ENCODE data around the gene ATAD2B.

Gene ATAD2B

DNA sequence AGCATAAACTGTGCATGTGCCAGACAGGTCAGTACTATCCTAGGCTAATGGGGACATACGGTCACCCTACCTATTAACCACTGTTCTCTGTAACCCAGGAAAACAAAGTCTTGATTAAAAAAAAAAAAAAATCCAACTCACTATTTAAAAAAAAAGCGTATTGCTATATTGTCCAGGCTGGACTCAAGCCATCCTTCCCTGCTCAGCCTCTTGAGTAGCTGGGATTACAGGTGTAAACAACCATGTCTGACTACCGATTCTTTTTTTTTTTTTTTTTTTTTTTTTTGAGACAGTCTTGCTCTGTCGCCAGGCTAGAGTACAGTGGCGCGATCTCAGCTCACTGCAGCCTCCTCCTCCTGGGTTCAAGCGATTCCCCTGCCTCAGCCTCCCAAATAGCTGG lies 11.6 kb downstream of the ATAD2B start:
- DNase-seq, result no peak

DNA sequence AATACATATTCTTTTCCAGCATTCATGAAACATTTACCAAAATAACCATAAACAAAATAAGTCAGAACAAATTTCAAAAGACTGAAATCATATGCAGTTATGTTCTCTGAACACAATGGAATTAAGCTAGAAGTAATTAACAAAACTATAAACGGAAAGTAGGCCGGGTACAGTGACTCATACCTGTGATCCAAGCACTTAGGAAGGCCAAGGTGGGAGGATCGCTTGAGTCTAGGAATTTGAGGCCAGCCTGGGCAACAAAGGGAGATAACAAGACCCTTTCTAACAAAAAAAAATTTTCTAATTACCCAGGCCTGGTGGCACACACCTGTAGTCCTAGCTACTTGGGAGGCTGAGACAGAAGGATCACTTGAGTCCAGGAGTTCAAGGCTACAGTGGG lies 14.9 kb downstream of the ATAD2B start:
- DNase-seq, result no peak

DNA sequence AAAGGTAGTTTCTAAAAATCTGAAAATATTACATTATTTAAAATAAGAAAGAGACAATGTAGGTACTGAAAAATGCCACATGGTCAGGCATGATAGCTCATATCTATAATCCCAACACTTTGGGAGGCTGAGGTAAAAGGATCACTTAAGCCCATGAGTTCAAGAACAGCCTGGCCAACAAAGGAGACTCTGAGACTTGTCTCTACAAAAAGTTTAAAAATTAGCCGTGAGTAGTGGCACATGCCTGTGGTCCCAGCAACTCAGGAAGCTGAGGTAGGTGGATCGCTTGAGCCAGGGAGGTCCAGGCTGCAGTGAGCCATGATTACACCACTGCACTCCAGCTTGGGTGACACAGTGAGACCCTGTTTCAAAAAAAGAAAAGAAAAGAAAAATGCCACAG lies 21.8 kb downstream of the ATAD2B start:
- DNase-seq, result no peak

DNA sequence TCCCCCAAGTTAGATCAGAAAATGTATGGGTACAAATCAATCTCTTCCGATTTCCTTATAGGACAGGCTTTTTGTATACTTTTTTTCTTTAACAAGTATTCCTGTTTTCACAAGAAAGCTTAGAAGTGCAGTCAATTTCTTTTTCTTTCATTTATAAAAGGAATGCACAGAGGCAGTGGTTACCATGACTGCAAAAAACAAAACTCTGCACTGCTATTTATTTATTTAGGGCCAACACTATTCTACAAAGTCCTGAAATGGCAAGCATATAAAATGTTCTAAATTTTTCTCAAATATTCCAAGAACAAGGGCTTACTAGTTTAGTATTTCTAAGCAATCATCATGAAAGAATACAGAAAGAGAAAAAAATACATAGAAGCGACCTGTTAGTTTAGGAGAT lies 22.2 kb downstream of the ATAD2B start:
- DNase-seq, result no peak

DNA sequence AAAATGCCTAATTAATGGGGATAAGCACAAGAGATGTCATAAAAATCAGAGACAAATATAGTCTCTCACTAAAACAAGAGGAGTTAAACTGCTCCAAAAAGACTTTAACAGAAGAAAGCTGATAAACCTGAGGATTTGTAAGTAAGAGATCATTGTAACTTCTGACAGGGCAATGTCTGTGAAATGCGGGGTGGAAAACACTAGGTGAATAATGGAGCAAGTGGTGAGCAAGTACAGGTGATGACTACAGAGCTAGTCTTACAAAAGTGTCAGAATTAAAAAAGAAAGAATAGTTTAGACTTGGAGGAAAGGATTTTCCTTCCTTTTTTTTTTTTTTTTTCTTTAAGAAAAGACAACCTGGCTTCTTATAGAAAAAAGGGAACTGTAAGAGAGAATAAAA lies 22.7 kb downstream of the ATAD2B start:
- DNase-seq, result no peak

DNA sequence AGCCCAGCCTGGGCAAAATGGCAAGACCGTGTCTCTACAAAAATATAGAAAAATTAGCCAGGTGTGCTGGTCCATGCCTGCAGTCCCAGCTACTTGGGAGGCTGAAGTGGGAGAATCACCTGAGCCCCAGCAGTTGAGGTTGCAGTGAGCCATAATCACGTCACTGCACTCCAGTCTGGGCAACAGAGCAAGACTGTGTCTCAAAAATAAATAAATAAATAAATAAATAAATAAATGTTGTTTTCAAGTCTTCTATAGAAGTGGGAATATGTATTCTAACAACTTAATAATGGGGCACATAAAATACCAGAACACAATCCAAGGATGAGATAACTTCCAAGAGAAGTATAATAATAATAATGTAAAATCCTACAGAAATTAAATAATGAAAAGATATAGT lies 23.9 kb downstream of the ATAD2B start:
- no peak for DNase-seq

DNA sequence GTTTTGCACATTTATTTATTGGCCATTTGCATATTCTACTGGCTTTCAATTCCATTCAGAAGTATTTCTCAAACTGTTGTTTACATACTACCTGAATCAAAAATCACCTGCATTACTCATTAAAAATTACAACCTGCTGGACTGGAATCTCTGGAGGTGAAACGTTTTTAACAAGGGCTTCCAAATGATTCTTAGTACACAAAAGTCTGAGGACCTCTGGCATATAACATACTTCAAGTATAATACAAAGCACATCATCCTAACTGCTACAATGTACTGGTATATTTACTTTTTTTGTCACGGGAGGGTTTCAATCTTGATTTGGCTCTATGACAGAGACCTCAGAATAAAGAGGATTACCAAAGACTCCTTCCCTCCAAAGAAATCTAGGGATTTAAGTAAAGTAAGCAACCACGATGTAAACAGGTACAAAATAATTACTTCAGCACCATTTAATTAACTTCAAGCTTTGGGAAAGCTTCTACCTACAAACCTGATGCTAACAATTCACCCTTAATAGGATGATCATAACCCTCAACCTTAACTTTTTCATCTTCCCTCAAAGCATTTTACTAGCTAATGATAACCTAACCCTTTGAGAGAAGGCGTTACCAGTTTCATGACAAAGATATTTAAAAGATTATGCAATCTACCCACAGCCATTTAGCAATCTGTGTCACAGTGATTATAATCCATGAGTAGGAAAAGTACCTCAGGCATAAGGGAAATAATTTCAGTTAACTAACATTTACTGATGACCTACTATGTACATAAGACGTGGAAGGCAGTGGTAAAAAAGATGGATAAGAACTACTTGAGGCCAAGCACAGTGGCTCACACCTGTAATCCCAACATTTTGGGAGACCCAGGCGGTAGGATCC lies 24.7 kb downstream of the ATAD2B start:
- DNase-seq, result no peak

DNA sequence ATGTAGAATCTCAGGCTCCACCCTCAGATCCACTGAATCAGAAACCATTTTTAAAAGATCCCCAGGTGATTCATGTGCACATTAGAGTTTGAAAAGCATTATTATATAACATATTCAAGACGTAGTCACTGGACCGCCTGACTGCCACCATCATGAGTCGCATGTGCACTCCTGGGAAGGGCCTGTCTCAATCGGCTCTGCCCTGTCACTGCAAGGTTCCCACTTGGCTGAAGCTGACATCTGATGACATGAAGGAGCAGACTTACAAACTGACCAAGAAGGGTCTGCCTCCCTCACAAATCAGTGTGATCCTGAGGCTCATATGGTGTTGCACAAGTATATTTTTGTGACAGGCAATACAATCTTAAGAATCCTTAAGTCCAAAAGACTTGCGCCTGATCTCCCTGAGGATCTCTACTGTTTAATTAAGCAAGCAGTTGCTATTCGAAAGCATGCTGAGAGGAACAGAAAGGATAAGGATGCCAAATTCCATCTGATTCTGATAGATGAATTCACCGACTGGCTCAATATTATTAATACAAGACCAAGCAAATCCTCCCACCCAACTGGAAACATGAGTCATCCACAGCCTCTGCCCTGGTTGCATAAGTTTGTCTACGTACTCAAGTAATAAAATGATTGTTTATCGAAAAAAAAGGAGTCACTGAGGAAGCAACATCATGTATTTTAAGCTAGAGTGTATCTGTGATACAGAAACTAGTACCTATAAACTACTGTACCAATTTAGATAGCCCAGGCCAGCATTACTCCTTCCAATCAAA lies 26.2 kb downstream of the ATAD2B start:
- peak in 5 of 56 donors; percentile 4 to 16 (median 11) for DNase-seq

DNA sequence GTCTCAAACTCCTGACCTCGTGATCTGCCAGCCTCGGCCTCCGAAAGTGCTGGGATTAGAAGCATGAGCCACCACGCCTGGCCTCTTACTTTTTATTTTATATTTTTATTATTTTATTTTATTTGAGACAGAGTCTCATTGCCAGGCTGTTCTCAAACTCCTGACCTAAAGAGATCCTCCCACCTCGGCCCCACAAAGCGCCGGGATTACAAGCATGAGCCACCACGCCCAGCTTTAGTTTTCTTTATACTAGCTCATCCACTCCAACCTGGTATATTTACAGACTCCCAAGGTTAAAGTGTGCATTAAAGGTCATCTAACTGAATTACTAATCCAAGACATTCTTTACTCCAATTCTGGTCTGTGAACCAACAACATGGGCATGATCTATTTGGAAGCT lies 26.8 kb downstream of the ATAD2B start:
- no peak for DNase-seq

DNA sequence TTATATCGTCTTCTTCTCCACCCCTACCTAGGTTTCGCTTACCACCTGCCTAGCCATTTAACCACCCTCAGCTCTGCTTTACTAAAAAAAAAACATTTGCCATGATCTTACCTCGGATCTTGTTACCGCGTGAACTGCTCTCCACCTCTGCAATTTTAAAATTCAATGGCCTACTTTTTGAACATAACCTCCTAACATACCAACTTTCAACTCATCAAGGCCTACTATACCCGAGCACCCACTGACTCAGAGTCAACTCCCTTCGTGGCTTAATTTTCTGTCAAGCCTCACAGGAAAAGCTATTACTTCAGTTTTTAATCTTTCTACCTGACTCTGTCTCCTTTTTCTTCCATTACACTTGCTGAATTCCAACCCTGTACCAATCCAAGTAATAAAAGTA lies 55.7 kb downstream of the ATAD2B start:
- DNase-seq, result no peak

DNA sequence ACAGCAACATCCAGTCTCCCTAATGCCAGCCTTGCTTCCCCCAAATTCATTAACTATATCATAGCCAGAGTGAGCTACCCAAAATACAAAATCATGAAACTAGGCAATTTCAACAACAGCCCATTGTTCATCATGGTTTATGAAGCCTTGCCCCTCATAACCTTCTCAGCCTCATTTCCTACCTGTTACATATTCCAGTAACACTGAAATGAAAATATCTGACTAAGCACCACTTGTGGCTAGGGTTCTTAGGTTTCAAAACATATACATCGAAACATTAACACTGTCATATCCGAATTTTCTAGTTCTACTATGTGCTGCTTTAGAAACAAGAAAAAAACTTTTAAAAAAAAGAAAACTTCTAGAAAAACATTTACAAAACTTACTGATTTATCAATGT lies 59.5 kb downstream of the ATAD2B start:
- no peak for DNase-seq

DNA sequence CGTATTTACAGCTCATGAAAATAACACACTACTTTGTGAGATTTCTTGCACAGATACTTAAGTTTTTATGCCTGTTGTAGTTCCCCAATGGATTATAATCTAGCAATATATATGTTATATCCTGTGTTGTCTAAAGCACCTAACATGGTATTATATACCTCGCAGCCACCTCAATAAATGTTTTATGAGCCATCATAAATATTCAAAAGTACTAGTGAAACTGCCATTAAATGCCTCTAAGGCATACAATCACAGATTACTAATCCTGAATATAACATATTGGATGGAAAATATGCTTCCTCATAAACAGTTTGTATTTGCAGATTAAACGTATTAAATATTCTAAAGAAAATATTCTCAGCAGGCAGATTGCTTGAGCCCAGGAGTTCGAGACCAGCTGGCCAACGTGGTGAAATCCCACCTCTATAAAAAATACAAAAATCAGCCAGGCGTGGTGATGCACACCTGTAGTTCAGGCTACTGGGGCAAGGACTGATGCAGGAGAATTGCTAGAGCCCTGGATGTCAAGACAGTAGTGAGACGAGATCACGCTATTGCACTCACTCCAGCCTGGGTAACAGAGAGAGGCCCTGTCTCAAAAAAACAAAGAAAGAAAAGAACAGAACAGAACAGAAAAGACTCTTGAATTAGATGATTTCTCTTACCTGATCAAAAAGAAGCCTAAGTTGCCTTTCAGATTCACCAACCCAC lies 64.1 kb downstream of the ATAD2B start:
- no peak for DNase-seq

DNA sequence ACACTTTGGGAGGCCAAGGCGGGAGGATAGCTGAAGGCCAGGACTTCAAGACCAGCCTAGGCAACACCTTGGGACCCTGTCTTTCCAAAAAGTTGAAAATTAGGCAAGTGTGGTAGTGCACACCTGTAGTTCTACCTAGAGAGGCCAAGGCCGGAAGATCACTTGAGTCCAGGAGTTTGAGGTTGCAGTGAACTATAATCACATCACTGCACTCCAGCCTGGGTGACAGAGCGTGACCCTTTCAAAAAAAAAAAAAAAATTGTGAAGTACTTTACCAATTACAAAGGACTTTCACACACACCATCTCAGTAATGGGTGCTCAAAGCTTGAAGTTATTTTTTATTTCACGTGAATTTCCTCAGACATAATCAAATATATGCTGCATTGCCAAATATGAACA lies 65.0 kb downstream of the ATAD2B start:
- DNase-seq, result no peak

DNA sequence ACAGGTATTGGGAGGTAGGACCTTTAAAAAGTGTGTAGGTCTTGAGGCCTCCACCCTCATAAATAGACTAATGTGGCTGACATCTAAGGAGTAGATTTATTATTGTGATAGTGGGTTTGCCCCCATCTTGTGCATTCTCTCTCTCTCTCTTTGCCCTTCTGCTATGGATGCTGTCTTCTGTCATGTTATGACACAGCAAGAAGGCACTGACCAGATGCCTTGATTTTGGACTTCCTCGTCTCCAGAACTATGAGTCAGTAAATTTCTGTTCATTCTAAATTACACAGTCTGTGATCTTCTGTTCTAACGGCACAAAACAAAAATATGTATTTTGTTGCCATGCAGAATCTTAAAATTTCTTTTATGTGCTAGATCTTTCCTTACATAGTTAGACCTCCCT lies 66.9 kb downstream of the ATAD2B start:
- no peak for DNase-seq

DNA sequence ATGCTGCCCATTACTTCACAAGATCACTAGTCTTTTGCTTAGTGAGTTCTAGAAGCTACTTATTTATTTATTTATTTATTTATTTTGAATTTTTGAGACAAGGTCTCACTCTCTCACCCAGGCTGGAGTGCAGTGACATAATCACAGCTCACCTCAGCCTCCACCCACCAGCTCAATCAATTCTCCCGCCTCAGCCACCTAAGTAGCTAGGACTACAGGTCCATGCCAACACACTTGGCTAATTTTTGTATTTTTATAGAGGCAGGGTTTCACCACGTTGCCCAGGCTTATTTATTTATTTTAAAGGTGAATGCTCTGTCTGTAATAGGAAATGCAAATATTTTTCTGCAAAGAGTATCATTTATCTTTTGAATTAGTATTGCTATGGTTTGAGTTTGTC lies 67.7 kb downstream of the ATAD2B start:
- no peak for DNase-seq

DNA sequence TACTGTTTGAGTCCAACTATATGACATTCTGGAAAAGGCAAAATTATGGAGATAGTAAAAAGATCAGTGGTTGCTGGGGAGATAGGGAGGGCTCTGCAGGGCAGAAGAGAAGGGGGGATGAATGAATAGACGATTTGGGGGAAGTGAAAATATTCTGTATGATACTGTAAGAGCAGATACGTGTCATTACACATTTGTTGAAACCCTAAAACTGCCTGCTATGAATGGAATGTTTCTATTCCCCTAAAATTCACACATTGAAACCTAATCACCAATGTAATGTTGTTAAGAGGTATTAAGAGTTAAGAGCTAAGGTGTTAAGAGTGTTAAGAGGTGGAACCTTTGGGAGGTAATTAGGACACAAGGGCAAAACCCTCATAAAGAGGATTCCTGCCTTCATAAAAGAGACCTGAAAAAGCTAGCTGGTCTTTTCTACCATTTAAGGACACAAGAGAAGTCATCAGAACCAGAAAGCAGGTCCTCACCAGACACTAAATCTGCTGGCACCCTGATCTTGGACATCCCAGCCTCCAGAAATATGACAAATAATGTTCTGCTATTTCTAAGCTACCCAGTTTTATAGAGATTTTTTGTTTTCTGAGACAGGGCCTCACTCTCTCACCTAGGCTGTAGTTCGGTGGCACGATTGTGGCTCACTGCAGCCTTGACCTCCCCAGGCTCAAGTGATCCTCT lies 76.2 kb downstream of the ATAD2B start:
- no peak for DNase-seq

DNA sequence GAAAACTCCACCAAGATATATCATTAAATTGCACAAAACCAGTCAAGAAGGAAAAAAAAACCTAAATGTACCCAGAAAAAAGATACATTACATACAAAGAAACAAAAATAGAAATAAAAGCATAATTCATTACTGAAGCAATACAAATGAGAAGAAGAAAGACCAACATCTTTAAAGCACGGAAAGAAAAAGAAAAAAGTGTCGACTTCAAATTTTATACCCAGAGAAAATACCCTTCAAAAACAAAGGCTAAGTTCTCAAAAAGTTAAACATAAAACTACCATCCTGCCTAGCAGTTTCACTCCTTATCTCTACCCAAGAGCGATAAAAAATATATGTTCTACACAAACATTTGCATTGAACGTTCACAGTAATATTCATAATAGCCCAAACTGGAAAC lies 82.0 kb downstream of the ATAD2B start:
- DNase-seq, result no peak

DNA sequence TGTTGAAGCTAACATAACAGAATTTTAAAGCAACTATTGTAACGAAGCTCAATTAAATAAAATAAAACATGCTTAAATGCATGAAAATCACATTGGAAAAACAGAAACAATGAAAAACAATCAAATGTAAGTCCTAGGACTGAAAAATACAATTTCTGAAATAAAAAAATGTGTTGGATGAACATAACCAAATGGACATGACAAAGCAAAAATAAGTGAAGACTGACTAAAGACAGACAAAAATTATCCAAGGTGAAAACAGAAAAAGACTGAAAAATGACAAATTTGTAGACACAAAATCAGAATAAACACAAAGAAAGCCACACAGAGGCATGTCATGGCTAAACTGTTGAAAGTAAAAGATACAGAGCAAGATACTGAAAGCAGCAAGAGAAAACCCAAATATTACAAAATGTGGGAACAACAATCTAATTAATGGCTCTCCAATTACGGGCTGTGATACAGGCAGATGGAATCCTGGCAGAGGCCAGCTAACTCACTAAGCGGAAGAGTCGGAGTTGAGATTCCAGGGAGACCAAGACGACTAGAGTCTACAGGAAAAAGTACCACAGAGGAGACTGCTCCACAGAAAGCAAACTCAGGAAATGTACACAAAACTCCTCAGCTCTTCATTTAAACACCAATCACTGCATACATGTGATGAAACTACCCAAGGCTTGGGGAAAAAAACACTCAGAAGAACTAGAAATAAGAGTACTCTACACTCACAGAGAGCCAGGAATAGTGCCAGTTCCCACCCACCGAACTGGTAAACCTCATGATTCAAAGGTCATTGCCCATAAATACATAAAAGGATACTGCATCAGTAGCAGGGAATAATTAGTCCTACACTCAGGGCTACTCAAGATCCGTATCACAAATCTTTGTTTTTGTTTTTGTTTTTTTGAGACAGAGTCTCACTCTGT lies 83.6 kb downstream of the ATAD2B start:
- DNase-seq, result no peak

DNA sequence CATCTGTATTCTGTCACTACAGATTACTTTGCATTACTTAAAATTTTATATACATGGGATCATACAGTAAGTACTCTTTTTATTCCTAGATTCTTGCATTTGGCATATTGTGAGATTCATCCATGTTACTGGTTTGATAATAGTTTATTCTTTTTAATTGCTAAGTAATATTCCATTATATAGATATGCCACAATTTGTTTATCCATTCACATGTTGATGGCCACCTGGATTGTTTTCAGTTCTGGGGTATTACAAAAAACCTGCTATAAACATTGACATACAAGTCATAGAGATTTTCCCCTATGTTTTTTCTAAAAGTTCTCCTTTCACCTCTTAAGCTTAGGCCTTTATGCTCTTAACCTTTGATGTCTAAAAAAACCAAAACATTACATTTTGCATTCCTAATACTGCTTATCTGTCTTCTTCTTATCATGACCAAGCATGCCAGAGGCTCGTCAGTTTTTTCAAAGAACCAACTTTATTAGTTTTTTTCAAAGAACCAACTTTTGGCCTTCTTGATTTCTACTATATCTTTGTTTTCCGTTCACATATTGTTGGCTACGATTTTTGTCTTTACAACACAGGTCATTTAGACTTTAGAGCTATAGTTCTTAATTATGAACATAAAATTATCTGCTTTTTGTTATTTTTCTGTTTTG lies 86.9 kb downstream of the ATAD2B start:
- DNase-seq, result no peak

DNA sequence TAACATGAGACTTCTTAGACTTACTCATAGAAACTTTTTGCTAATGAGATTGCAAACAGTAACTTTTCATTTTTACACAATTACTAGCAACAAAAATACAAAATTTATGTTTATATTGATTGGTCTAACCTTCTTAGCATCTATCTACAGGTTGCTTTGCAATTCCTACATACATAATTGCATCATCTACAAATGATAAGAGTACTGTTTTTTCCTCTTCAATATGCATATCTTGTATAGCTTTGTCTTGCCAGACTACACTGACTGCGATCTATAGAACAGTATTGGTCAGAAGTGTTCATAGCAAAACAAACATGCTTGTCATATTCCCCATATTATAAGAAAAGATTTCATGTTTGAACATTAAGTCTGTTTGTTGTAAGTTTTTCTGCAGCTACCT lies 87.9 kb downstream of the ATAD2B start:
- no peak for DNase-seq

All from amygdala (tissue), 56 donors.